Left renal cortex interstitium (tissue), 4 donors: ENCODE data around the gene TRUB2. TPM values are rescaled to one million over a fixed set of nuclear protein-coding genes. Genes with fewer than 3 reads are reported as not detected.

Experiments
- DNase-seq, 4 donors: peaks; one replicate each; pipeline ENCODE4 v3.0.0-alpha.2; 2013; ENCODE audit warnings: low read depth in 4 of 4, low spot score in 2 of 4, missing footprints in 1 of 4
- polyA plus RNA-seq, 4 donors: library from polyadenylated mRNA; unstranded; fragments of 120-200 nt; gene quantifications; one replicate each; pipeline ENCODE4 v1.2.1, GENCODE V29; 2013; ENCODE audit not compliant: insufficient read length in 4 of 4

TRUB2 gene
- polyA plus RNA-seq, 4 donors: 38.3 to 41.3 (median 39.9) TPM

DNA sequence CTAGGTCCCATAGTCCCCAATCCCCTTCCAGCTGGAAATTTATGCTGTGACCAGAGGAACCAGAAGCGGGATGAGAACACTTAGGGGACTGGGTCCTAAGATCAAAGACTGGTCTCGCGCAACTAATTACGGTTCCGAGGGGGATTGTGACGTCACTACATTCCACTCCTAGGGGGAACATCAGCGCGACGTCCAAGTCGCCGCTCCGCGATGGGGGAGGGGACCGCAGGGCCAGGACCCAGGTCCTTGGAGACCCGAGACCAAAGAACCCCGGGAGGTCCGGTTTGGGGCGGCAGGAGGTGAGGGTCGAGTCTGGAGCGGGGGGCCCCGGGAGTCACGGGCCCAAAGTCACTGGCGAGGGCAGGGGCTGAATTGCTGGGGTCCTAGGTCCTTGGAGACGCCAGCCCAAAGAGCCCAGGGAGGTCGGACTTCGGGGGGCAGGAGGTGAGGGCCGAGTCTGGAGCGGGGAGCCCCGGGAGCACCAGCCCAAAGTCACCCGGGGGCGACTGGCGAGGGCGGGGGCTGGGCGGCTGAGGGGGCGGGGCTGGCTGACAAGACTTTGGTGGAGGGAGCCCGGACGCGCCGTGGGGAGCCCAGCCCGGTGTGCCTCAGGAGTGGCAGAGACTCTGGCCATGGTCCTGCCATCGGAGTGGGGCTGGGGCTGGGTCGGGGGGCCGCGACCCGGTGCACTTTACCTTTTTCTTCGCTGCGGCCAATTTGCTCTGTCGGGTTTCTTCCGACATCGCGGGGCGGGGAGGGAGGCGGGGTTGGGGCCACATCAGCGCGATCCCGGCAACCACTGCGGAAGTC lies 46.8 kb downstream of the TRUB2 start, which contains the start of gene GOLGA2:
GOLGA2 (minus strand) TSS at position 810 of the 810 bp plus-strand sequence; CDS start at position 779, 31 bp downstream.
- peak in 1 of 4 donors; percentile 31 for DNase-seq

- no peak for DNase-seq
Observed at GRCh38 chr9:128274245-128274644, 48.0 kb downstream of the TRUB2 start.

- no peak for DNase-seq
Observed at GRCh38 chr9:128271512-128271911, 50.7 kb downstream of the TRUB2 start.

- no peak for DNase-seq
Observed at GRCh38 chr9:128271112-128271511, 51.1 kb downstream of the TRUB2 start.

DNA sequence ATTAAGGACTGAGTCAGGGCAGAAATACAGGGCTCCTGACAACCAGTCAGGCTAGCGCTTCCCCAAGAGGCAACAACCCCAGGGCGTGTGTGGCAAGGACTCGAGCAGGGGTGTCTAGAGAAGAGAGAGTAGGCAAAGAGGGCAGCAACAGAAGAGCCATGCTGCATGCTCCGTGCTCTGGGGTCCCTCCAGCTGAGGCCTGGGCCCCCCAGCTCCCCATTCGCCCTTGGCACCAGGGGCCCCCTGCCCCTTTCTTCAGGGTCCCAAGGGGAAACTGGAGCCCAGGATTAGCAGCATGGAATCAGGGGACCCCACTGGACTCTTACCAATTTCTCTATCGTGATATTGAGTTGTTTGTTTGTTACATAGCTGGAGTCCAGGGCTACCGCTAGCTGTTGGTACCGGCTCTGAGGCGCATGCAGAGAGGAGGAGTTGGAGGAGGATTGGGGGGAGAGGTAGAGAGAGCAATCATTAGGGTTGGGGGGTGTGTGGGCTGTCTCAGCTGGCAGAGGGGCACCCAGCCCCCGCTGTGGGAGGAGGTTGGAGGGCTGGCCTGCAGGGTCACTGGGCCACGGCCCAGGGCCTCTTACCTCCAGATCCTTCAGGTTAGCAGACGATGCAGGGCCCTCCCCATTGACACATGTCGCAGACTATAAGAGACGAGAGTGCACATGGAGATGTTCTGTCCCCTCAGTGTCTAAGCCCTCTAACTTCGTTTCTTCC lies 55.2 kb downstream of the TRUB2 start:
- no peak for DNase-seq

GRCh38 chr9:128265348-128265847 lies 56.8 kb downstream of the TRUB2 start:
- no peak for DNase-seq

DNA sequence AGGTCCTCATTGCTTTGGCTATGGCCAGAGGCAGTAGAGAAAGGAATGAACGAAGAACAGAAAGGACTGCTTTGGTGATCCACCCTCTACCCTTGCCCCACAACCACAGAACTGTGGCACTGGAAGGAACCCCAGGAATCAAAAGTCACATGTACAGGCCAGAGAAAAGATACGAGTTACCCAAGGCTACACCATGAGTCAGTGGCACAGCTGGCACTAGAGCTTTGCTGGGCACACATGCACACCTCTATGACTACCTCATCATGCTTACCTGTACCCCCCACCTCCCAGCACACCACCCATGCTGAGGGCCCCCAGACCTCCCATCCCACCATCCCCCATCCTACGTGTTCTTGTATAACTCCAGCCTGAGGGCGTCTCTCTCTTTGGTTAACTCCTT lies 59.6 kb downstream of the TRUB2 start:
- no peak for DNase-seq

DNA sequence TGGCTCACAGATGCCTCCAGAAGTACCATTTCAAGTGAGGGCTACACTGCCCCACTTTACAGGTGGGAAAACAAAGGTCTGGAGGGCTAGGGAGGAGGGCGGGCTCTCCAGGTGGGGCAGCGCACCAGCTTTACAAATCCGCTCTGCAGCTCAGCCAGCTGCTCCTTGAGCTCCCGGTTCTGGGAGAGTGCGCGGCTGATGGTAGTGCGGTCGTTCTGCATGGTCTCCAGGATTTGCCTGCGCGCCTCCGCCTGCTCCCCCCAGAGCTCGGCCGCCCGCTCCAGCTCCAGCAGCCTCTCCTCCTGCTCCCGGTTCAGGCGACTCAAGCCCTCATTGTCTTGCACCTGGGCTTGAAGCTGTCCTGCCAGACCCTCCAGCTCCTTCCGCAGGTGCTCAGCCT lies 61.9 kb downstream of the TRUB2 start:
- DNase-seq: no peak

DNA sequence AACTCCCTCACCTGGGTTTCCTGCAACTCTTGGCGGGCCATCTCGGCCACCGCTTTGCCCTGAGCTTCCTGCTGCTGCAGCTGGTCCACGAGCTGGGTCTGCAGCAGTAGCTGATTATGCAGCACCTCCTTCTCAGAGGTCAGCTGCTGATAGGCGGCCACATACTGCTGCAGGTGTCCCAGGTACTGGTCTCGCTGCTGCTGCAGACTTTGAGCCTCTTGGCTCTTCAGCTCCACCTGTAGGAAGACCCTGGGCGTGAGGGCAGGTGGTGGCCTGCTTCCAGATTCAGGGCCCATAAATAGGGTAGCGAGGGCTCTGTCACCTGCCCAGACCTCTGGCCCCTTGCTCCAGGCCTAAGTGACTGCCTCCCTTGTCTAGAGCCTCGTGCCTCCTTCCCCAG lies 63.1 kb downstream of the TRUB2 start:
- no peak for DNase-seq

DNA sequence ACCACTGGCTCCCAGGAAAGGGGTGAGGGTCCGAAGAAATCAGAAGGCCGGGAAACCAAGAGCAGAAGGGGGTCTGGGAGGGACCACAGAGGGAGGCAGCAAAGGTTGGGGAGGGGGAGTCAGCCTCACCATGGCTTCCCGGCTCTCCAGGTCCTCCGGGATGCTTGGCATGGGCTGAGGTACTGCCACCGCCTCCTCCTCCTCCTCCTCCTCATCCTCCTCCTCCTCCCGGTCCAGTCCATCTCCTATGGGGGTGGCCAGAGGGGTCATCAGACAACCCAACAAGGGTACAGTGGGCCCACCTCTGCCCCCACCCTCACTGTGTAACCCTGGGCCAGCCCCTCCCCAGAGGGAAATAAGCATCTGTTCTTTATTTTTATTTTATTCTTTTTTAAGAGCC lies 63.9 kb downstream of the TRUB2 start:
- no peak for DNase-seq

DNA sequence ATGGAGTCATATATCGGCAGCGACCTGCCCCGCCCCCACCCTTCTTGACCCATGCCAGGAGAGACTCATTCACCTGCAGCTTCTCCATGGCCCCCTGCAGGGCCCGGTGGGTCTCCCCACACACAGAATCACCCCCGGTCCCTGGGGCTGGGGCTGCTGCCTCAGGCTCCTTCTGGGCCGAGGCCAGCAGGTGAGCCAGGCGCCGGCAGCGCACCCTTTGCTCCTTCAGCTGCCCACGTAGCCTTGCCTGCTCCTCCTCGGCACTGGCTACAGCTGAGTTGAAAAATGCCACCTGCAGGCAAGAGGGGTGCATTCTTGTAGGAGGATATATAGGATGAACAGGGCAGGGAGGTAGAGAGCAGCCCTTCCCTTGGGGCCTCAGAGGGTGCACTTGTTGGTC lies 64.3 kb downstream of the TRUB2 start:
- no peak for DNase-seq

GRCh38 chr9:128257086-128257825 lies 65.0 kb downstream of the TRUB2 start:
- no peak for DNase-seq

Other genes with a start within 250 kb of the TRUB2 start
- gene PTGES2, start 194.7 kb downstream of the TRUB2 start, polyA plus RNA-seq: 10 to 100 TPM; 36.7 to 71.6 (median 58.3) TPM
- gene LCN2, start 173.0 kb downstream of the TRUB2 start, polyA plus RNA-seq: 1 to 10 TPM in 3 of 4 donors, under 1 TPM in 1; 0.29 to 1.8 (median 1.1) TPM
- 10 to 100 TPM; 35.1 to 69.6 (median 56.1) TPM for gene BBLN, start 162.2 kb downstream of the TRUB2 start, polyA plus RNA-seq
- gene CIZ1, start 130.9 kb downstream of the TRUB2 start, polyA plus RNA-seq: 100 to 1,000 TPM; 101 to 163 (median 131) TPM
- gene DNM1, start 119.1 kb downstream of the TRUB2 start, polyA plus RNA-seq: 100 to 1,000 TPM in 2 of 4 donors, 10 to 100 TPM in 2; 58.1 to 246 (median 139) TPM
- gene GOLGA2, start 46.4 kb downstream of the TRUB2 start, polyA plus RNA-seq: 100 to 1,000 TPM in 2 of 4 donors, 10 to 100 TPM in 2; 69.1 to 113 (median 87.1) TPM
- gene SWI5, start 46.2 kb downstream of the TRUB2 start, polyA plus RNA-seq: 10 to 100 TPM; 29.2 to 37.0 (median 33.2) TPM
- gene COQ4, start 392 bp upstream of the TRUB2 start, polyA plus RNA-seq: 10 to 100 TPM; 52.6 to 95.2 (median 79.7) TPM
- 10 to 100 TPM; 15.9 to 24.9 (median 21.9) TPM for gene SLC27A4, start 18.1 kb upstream of the TRUB2 start, polyA plus RNA-seq
- 10 to 100 TPM; 52.6 to 71.2 (median 57.7) TPM for gene URM1, start 48.9 kb upstream of the TRUB2 start, polyA plus RNA-seq
- gene CERCAM, start 98.4 kb upstream of the TRUB2 start, polyA plus RNA-seq: 10 to 100 TPM; 35.4 to 55.8 (median 47.5) TPM
- gene ODF2, start 133.6 kb upstream of the TRUB2 start, polyA plus RNA-seq: 10 to 100 TPM; 36.0 to 57.2 (median 46.6) TPM
- 10 to 100 TPM; 27.9 to 30.9 (median 29.9) TPM for gene GLE1, start 182.3 kb upstream of the TRUB2 start, polyA plus RNA-seq
- 100 to 1,000 TPM; 286 to 440 (median 375) TPM for gene SPTAN1, start 230.1 kb upstream of the TRUB2 start, polyA plus RNA-seq